ENCODE measurements around the gene ZNF75A.
"Not testable (repeated sequence)": the region's sequence is repeated elsewhere in the genome, so short reads cannot be mapped to it uniquely, and the experiment has no call there.

Gene ZNF75A

DNA sequence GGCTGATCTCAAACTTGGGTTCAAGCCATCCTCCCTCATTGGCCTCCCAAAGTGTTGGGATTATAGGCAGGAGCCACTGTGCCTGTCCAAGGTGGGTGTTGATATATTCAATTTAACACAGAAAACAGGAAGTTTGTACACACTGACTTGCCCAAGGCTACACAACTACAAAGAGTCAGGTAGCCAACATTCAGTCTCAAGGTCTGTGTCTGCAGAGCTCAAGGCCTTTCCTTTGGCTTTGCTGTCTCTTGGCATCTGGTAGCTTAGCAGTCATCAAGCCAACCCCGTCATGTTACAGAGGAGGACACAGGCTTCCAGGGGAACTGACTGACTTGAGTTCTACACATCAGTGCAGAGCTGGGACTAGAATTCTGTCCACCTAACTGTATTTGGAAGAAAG lies 37.0 kb upstream of the ZNF75A start (continued):
- TF ChIP-seq, protein P1, sequence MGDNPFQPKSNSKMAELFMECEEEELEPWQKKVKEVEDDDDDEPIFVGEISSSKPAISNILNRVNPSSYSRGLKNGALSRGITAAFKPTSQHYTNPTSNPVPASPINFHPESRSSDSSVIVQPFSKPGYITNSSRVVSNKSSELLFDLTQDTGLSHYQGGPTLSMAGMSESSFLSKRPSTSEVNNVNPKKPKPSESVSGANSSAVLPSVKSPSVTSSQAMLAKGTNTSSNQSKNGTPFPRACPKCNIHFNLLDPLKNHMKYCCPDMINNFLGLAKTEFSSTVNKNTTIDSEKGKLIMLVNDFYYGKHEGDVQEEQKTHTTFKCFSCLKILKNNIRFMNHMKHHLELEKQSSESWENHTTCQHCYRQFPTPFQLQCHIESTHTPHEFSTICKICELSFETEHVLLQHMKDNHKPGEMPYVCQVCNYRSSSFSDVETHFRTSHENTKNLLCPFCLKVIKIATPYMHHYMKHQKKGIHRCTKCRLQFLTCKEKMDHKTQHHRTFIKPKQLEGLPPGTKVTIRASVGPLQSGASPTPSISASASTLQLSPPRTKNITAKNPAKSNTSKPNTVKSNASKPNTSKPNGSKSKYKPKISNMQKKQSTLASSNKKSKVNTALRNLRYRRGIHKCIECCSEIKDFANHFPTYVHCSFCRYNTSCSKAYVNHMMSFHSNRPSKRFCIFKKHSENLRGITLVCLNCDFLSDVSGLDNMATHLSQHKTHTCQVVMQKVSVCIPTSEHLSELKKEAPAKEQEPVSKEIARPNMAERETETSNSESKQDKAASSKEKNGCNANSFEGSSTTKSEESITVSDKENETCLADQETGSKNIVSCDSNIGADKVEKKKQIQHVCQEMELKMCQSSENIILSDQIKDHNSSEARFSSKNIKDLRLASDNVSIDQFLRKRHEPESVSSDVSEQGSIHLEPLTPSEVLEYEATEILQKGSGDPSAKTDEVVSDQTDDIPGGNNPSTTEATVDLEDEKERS (tag by site-specific recombination; IDR thresholded peaks at IDR 0.05), result no peak

DNA sequence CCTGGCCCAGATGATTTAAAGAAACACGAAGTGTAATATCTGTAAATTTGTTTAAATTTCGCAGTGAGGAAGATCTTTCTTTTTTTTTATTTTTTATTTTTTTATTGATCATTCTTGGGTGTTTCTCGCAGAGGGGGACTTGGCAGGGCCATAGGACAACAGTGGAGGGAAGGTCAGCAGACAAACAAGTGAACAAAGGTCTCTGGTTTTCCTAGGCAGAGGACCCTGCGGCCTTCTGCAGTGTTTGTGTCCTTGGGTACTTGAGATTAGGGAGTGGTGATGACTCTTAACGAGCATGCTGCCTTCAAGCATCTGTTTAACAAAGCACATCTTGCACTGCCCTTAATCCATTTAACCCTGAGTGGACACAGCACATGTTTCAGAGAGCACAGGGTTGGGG lies 34.6 kb upstream of the ZNF75A start:
- H3K9me3 ChIP-seq (ENCODE audit: control insufficient read depth, insufficient read depth, low read depth, low read length); H3K4me1 ChIP-seq (ENCODE audit: control insufficient read depth, insufficient read depth, low read length); H3K4me3 ChIP-seq (ENCODE audit: low read depth, low read length); H3K27ac ChIP-seq (ENCODE audit: extremely low read depth, low read depth, low read length); H3K36me3 ChIP-seq (ENCODE audit: control insufficient read depth in 2 of 2, insufficient read depth in 1 of 2, low read length in 2 of 2): not testable (repeated sequence)
- CTCF ChIA-PET, result interaction anchor here (0.8 kb wide), 1 partner anchor 110 kb away, joined by 3 read pairs; no protein-coding TSS in a partner anchor
- POLR2A ChIA-PET, result interaction anchor here (1.2 kb wide), 1 partner anchor 12 kb away, joined by 5 read pairs; no protein-coding TSS in a partner anchor

DNA sequence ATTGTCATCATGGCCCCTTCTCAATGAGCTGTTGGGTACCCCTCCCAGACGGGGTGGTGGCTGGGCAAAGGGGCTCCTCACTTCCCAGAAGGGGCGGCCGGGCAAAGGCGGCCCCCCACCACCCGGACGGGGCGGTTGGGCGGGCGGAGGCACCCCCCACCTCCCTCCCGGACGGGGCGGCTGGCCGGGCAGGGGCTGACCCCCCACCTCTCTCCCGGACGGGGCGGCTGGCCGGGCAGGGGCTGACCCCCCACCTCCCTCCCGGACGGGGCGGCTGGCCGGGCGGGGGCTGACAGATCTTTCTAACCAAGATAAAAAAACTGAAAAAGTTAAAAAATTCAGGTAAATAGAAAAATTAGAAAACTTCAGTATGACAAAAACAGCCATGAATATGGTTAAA lies 34.0 kb upstream of the ZNF75A start:
- H3K9me3 ChIP-seq (ENCODE audit: control insufficient read depth, insufficient read depth, low read depth, low read length); POLR2A ChIA-PET; H3K27ac ChIP-seq (ENCODE audit: extremely low read depth, low read depth, low read length); H3K36me3 ChIP-seq (ENCODE audit: control insufficient read depth in 2 of 2, insufficient read depth in 1 of 2, low read length in 2 of 2); CTCF ChIA-PET; H3K4me1 ChIP-seq (ENCODE audit: control insufficient read depth, insufficient read depth, low read length); H3K4me3 ChIP-seq (ENCODE audit: low read depth, low read length): not testable (repeated sequence)

DNA sequence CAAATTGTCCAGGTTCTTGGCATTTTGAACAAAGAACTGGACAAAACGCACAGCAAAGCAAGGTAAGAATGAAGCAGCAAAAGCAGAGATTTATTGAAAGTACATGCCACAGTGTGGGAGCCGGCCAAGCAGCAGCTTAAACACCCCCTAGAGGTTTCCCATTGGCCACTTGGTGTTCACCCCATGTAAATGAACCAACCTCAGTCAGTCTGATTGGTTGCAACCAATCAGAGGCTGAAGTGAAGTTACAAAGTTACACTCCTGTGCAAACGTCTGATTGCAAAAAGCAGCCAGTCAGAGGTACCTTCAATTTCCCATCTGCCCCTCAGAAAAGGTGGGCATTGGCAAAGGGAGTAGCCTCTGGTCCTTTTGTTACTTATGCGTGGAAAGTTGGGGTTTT lies 30.8 kb upstream of the ZNF75A start:
- Histone ChIP-seq H3K4me3 (ENCODE audit: low read depth, low read length) (no peak overlapping the region), H3K36me3 (ENCODE audit: control insufficient read depth in 2 of 2, insufficient read depth in 1 of 2, low read length in 2 of 2) (no peaks in the 10 kb centered on the region), H3K9me3 (ENCODE audit: control insufficient read depth, insufficient read depth, low read depth, low read length) (no peaks in the 10 kb centered on the region), H3K27ac (ENCODE audit: extremely low read depth, low read depth, low read length) (no peak overlapping the region), H3K4me1 (ENCODE audit: control insufficient read depth, insufficient read depth, low read length) (no peaks in the 10 kb centered on the region)
- ChIA-PET CTCF (no interaction called here), POLR2A (interaction anchor here (0.6 kb wide), 1 partner anchor 10 kb away, joined by 3 read pairs; no protein-coding TSS in a partner anchor)
- TF ChIP-seq ZNF510 (tag by site-specific recombination; IDR thresholded peaks at IDR 0.05; ENCODE audit: insufficient replicate concordance), result no peak
- TF ChIP-seq, protein P2, sequence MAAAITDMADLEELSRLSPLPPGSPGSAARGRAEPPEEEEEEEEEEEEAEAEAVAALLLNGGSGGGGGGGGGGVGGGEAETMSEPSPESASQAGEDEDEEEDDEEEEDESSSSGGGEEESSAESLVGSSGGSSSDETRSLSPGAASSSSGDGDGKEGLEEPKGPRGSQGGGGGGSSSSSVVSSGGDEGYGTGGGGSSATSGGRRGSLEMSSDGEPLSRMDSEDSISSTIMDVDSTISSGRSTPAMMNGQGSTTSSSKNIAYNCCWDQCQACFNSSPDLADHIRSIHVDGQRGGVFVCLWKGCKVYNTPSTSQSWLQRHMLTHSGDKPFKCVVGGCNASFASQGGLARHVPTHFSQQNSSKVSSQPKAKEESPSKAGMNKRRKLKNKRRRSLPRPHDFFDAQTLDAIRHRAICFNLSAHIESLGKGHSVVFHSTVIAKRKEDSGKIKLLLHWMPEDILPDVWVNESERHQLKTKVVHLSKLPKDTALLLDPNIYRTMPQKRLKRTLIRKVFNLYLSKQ (tag by site-specific recombination; IDR thresholded peaks at IDR 0.05; ENCODE audit: borderline replicate concordance), result no peak
- no peak for TF ChIP-seq KLF10 (tag by site-specific recombination; IDR thresholded peaks at IDR 0.05)
- TF ChIP-seq, protein P3, sequence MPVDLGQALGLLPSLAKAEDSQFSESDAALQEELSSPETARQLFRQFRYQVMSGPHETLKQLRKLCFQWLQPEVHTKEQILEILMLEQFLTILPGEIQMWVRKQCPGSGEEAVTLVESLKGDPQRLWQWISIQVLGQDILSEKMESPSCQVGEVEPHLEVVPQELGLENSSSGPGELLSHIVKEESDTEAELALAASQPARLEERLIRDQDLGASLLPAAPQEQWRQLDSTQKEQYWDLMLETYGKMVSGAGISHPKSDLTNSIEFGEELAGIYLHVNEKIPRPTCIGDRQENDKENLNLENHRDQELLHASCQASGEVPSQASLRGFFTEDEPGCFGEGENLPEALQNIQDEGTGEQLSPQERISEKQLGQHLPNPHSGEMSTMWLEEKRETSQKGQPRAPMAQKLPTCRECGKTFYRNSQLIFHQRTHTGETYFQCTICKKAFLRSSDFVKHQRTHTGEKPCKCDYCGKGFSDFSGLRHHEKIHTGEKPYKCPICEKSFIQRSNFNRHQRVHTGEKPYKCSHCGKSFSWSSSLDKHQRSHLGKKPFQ (tag by site-specific recombination; IDR thresholded peaks at IDR 0.05), result no peak
- no peak for TF ChIP-seq ZNF169 (tag by site-specific recombination; IDR thresholded peaks at IDR 0.05)
- TF ChIP-seq ZNF37A (tag by site-specific recombination; IDR thresholded peaks at IDR 0.05), result no peak
- TF ChIP-seq OVOL3 (tag by site-specific recombination; IDR thresholded peaks at IDR 0.05), result no peak
- no peak for TF ChIP-seq ZNF202 (tag by site-specific recombination; IDR thresholded peaks at IDR 0.05; ENCODE audit: borderline replicate concordance)

DNA sequence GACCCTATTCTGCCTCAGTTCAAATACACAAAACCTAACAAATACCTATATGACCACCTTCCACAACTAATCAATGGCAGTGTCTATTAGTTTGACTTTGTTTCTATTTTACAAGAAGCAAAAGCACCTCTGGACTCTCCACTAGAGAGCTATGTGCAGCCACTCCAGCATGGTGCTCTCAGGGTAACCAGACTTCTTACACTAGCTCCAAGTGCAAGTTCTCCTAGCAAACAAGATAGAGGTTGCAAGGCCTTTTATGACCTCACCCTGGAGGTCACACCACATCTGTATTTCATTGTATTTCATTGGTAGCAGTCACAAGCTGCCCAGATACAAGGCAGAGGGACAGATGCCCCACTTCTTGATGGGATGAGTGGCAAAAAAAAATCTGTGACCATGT lies 30.4 kb upstream of the ZNF75A start:
- Histone ChIP-seq H3K4me3 (ENCODE audit: low read depth, low read length) (no peak overlapping the region), H3K27ac (ENCODE audit: extremely low read depth, low read depth, low read length) (no peak overlapping the region), H3K36me3 (ENCODE audit: control insufficient read depth in 2 of 2, insufficient read depth in 1 of 2, low read length in 2 of 2) (no peaks in the 10 kb centered on the region), H3K9me3 (ENCODE audit: control insufficient read depth, insufficient read depth, low read depth, low read length) (no peaks in the 10 kb centered on the region), H3K4me1 (ENCODE audit: control insufficient read depth, insufficient read depth, low read length) (no peaks in the 10 kb centered on the region)
- CTCF ChIA-PET, result no interaction called here
- TF ChIP-seq, protein P4, sequence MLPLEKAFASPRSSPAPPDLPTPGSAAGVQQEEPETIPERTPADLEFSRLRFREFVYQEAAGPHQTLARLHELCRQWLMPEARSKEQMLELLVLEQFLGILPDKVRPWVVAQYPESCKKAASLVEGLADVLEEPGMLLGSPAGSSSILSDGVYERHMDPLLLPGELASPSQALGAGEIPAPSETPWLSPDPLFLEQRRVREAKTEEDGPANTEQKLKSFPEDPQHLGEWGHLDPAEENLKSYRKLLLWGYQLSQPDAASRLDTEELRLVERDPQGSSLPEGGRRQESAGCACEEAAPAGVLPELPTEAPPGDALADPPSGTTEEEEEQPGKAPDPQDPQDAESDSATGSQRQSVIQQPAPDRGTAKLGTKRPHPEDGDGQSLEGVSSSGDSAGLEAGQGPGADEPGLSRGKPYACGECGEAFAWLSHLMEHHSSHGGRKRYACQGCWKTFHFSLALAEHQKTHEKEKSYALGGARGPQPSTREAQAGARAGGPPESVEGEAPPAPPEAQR (tag by site-specific recombination; IDR thresholded peaks at IDR 0.05), result no peak
- TF ChIP-seq ZNF350 (tag by site-specific recombination; IDR thresholded peaks at IDR 0.05) (peak; percentile 86), ZNF433 (tag by site-specific recombination; IDR thresholded peaks at IDR 0.05; ENCODE audit: low read depth) (no peak)
- TF ChIP-seq, protein P5, sequence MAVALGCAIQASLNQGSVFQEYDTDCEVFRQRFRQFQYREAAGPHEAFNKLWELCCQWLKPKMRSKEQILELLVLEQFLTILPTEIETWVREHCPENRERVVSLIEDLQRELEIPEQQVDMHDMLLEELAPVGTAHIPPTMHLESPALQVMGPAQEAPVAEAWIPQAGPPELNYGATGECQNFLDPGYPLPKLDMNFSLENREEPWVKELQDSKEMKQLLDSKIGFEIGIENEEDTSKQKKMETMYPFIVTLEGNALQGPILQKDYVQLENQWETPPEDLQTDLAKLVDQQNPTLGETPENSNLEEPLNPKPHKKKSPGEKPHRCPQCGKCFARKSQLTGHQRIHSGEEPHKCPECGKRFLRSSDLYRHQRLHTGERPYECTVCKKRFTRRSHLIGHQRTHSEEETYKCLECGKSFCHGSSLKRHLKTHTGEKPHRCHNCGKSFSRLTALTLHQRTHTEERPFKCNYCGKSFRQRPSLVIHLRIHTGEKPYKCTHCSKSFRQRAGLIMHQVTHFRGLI (tag by site-specific recombination; IDR thresholded peaks at IDR 0.05), result no peak
- POLR2A ChIA-PET, result no interaction called here

All from HEK293 (cell line).